Panc1 (cell line): Measurements from ENCODE around the gene GM2A.

Experiments used
- POLR2AphosphoS5 ChIP-seq: IDR thresholded peaks from 2 replicates; pipeline ENCODE4 v1.6.1; 2012; ENCODE audit warnings: mild to moderate bottlenecking, low read depth, low read length, moderate library complexity
- SIN3A ChIP-seq: IDR thresholded peaks from 2 replicates; pipeline ENCODE4 v1.6.1; 2012; ENCODE audit warnings: low read depth, mild to moderate bottlenecking, low read length, moderate library complexity, borderline replicate concordance; ENCODE audit not compliant: insufficient read depth
- TCF7L2 ChIP-seq: IDR thresholded peaks from 2 replicates; pipeline ENCODE4 v1.6.1; 2011; ENCODE audit warnings: mild to moderate bottlenecking, low read depth, low read length, inconsistent platforms
- TF ChIP-seq, protein P1 (sequence below): fragments of 450-650 bp; IDR thresholded peaks from 2 replicates; pipeline ENCODE4 v1.5.1; 2017; ENCODE audit warnings: mild to moderate bottlenecking
- TF ChIP-seq, protein P2 (sequence below), 2 experiments: IDR thresholded peaks; 2 replicates each; pipeline ENCODE4 v1.6.1; 2011 to 2012; ENCODE audit warnings: low read depth in 2 of 2, control low read depth in 1 of 2, low read length in 1 of 2, mild to moderate bottlenecking in 1 of 2, moderate library complexity in 1 of 2; ENCODE audit not compliant: insufficient read depth in 1 of 2

DNA sequence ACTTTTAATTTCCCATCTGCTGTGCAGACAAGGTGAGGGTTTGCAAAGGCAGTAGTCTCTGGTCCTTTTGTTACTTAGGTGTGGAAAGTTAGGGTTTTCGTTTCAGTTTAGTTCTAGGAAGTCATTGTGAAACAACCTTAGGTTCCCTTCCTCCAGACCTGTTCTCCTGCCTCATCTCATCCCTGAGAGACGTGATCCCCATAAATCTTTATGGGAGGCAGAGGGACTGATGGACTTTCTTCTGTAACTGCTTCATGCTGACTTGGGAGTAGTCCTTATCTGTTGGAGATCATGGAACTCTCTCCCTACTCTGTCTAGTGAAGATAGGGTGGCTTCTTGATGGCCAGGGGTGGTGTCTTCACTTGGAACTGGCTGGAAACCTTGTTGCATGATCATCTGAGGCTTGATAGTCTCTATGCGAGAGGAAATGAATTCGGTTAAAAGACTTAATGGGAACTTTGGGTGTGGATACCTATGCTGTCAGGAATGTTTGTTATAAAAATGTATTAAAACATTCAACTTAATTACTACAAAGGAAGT is 7.2 kb upstream of the GM2A start:
- TF ChIP-seq, protein P1, sequence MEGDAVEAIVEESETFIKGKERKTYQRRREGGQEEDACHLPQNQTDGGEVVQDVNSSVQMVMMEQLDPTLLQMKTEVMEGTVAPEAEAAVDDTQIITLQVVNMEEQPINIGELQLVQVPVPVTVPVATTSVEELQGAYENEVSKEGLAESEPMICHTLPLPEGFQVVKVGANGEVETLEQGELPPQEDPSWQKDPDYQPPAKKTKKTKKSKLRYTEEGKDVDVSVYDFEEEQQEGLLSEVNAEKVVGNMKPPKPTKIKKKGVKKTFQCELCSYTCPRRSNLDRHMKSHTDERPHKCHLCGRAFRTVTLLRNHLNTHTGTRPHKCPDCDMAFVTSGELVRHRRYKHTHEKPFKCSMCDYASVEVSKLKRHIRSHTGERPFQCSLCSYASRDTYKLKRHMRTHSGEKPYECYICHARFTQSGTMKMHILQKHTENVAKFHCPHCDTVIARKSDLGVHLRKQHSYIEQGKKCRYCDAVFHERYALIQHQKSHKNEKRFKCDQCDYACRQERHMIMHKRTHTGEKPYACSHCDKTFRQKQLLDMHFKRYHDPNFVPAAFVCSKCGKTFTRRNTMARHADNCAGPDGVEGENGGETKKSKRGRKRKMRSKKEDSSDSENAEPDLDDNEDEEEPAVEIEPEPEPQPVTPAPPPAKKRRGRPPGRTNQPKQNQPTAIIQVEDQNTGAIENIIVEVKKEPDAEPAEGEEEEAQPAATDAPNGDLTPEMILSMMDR, result no peak
- TF ChIP-seq, protein P2, sequence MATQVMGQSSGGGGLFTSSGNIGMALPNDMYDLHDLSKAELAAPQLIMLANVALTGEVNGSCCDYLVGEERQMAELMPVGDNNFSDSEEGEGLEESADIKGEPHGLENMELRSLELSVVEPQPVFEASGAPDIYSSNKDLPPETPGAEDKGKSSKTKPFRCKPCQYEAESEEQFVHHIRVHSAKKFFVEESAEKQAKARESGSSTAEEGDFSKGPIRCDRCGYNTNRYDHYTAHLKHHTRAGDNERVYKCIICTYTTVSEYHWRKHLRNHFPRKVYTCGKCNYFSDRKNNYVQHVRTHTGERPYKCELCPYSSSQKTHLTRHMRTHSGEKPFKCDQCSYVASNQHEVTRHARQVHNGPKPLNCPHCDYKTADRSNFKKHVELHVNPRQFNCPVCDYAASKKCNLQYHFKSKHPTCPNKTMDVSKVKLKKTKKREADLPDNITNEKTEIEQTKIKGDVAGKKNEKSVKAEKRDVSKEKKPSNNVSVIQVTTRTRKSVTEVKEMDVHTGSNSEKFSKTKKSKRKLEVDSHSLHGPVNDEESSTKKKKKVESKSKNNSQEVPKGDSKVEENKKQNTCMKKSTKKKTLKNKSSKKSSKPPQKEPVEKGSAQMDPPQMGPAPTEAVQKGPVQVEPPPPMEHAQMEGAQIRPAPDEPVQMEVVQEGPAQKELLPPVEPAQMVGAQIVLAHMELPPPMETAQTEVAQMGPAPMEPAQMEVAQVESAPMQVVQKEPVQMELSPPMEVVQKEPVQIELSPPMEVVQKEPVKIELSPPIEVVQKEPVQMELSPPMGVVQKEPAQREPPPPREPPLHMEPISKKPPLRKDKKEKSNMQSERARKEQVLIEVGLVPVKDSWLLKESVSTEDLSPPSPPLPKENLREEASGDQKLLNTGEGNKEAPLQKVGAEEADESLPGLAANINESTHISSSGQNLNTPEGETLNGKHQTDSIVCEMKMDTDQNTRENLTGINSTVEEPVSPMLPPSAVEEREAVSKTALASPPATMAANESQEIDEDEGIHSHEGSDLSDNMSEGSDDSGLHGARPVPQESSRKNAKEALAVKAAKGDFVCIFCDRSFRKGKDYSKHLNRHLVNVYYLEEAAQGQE (IDR thresholded peaks at IDR 0.05; ENCODE audit: insufficient read depth in 1 of 2, low read depth in 2 of 2, low read length in 1 of 2), result no peak
- TF ChIP-seq POLR2AphosphoS5 (no peak), SIN3A (no peak), TCF7L2 (no peak)
